ENCODE measurements around the gene RICTOR.
"Not testable (repeated sequence)": the region's sequence is repeated elsewhere in the genome, so short reads cannot be mapped to it uniquely, and the experiment has no call there.

RICTOR gene

DNA sequence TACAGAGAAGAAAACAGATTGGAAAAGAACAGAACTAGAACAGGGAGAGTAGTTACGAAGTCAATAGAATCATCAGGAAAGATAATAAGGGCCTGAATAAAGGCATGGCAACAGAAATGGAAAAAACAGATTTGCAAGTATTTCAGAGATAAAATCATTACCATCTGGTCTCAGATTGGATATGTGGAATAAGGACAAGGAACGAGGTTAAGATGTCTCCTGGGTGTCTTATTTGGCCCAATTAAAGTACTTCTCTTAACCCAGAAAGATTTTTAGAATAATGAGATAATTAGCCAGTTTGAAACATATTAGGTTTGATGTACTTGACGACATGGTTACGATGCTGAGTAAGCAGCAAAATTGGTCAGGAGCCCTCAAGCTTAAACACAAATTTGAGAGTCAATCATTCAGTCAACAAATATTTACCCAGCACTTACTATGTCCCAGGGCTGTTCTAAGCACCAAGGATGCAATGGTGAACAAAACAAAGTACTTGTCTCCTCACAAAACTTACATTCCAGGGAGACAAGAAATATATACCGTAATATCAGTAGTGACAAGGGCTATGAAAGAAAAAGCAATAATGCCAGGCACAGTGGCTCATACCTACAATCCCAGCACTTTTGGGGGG, 18.3 kb downstream of the RICTOR start:
- TF ChIP-seq, protein P1, sequence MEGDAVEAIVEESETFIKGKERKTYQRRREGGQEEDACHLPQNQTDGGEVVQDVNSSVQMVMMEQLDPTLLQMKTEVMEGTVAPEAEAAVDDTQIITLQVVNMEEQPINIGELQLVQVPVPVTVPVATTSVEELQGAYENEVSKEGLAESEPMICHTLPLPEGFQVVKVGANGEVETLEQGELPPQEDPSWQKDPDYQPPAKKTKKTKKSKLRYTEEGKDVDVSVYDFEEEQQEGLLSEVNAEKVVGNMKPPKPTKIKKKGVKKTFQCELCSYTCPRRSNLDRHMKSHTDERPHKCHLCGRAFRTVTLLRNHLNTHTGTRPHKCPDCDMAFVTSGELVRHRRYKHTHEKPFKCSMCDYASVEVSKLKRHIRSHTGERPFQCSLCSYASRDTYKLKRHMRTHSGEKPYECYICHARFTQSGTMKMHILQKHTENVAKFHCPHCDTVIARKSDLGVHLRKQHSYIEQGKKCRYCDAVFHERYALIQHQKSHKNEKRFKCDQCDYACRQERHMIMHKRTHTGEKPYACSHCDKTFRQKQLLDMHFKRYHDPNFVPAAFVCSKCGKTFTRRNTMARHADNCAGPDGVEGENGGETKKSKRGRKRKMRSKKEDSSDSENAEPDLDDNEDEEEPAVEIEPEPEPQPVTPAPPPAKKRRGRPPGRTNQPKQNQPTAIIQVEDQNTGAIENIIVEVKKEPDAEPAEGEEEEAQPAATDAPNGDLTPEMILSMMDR (IDR thresholded peaks at IDR 0.05; ENCODE audit: low read depth, low read length) = no peak
- DNase-seq (ENCODE audit: extremely low read depth, low read depth) = no peak

DNA sequence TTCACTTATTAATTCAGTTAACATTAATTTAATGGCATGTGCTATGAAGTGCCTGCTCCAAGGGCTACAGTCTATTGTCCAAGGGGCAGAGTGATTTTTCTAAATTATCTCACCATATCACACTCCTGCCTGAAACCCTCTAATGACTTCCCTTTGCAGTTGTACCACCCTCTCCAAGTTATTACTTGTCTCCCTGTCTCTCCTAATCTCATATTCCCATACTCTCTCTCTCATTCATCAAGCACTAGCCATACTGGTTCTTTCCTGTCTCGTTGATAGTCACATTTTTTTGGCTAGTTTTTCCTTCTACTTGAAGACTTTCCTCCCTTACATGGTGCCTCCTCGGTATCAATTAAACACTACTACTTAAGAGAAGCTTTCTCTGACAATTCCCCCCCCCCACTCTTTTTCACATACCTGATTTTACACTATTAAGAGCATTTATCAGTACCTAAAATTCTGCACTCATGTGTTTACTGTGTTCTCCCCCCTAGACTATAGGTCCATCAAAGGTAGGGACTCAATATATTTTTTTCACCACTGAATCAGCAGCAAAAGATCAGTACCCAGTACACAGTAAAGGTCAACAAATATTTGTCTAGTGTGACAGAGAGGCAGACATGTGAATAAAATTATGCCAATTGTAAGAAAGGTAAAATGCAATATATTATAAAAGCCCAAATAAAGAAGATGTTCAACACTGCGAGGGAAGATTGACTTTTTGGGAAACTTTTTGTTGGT, 19.0 kb downstream of the RICTOR start:
- no peak for DNase-seq (ENCODE audit: extremely low read depth, low read depth)

DNA sequence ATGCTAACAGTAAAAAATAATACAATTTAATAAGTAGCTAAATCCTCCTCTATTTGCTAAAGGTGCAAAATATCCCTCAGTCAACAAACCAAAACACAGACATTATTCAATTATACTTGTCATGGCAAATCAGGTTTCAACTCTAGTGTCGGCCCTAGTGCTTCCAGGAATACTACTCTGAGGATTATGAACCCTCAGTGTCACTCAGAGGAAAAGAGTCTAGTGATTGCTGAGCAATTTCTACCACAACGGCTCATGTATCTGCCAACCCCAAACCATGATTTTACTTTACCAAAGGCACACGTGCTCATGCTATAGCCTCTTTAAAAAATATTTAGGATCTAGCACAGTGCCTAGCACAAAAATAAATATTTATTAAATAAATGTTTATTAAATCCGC, 21.0 kb downstream of the RICTOR start:
- DNase-seq (ENCODE audit: extremely low read depth, low read depth) = no peak

More for the DNA sequence above, 19.0 kb downstream of the RICTOR start:
- TF ChIP-seq, protein P1 (IDR thresholded peaks at IDR 0.05; ENCODE audit: low read depth, low read length) = no peak

DNA sequence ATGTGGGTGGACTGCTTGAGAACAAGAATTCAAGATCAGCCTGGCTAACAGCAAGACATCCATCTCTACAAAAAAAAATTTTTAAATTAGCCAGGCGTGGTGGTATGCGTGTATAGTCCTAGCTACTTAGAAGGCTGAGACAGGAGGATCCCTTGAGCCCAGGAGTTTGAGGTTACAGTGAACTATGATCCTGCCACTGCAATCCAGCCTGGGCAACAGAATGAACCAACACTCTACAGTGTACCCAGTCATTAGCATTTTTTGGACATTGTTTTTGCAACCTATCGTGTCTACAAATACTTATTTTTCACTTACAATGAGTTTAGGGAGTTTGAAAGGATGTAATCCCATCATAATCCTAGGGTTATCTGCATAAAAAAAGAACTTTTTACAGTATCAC, 22.1 kb downstream of the RICTOR start:
- TF ChIP-seq, protein P1 (IDR thresholded peaks at IDR 0.05; ENCODE audit: low read depth, low read length) = no peak
- no peak for DNase-seq (ENCODE audit: extremely low read depth, low read depth)

More for the DNA sequence above, 21.0 kb downstream of the RICTOR start:
- TF ChIP-seq, protein P1 (IDR thresholded peaks at IDR 0.05; ENCODE audit: low read depth, low read length) = no peak

DNA sequence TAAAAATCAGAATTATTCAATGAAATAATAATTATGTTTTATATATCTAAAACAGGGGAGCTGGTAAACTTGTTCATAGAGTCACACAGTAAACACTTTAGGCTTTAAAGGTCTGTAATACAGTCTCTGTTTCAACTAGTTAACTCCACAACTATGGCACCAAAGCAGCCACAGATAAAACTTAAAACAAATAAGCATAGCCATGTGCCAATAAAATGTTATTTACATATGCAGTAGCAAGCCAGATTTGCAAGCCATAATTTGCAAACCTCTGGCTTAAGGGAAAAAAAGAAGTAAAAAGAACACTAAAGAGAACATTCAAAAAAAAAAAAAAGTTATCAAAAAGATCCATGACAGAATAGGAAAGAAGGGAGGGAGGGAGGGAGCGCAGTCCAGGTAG, 24.9 kb downstream of the RICTOR start:
- no peak for DNase-seq (ENCODE audit: extremely low read depth, low read depth)
- TF ChIP-seq, protein P1 (IDR thresholded peaks at IDR 0.05; ENCODE audit: low read depth, low read length) = no peak

DNA sequence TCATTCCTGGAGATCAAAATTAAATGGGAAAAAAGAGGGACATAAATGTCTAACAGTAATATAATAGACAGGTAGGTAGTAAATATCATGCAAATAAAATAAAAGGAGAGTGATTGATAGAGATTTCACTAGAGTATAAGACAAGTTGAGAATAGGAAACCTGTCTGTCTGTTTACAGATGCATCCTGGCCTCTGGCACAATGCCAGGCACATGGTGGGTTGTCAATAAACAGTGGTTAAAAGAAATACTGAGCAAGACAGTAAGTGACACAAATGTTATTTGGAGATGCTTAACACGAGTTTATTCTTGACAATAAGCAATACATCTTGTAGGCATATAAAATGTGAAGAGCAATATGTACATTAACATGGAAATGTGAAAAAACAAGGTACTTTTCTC, 33.3 kb downstream of the RICTOR start:
- no peak for DNase-seq (ENCODE audit: extremely low read depth, low read depth)
- TF ChIP-seq, protein P1 (IDR thresholded peaks at IDR 0.05; ENCODE audit: low read depth, low read length) = no peak

DNA sequence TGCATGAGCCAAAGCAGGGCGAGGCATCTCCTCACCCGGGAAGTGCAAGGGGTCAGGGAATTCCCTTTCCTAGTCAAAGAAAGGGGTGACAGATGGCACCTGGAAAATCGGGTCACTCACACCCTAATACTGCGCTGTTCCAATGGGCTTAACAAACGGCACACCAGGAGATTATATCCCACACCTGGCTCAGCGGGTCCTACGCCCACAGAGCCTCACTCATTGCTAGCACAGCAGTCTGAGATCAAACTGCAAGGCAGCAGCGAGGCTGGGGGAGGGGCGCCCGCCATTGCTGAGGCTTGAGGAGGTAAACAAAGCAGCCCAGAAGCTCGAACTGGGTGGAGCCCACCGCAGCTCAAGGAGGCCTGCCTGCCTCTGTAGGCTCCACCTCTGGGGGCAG, 39.7 kb downstream of the RICTOR start:
- not testable (repeated sequence) for DNase-seq (ENCODE audit: extremely low read depth, low read depth)

Measured in AG09319 (cell line).